Kidney epithelial cell (primary cell): ENCODE measurements around the gene ASZ1. TPM values are rescaled to one million over a fixed set of nuclear protein-coding genes. Genes with fewer than 3 reads are reported as not detected.

Experiments used
- DNase-seq: peaks from one replicate; pipeline ENCODE4 v3.0.0-alpha.2; 2010; ENCODE audit warnings: low read depth
- H3K27me3 ChIP-seq: 2 replicates; pipeline ENCODE4 v1.6.0; 2011; ENCODE audit warnings: low read length; ENCODE audit not compliant: control insufficient read depth, insufficient read depth
- H3K36me3 ChIP-seq: 2 replicates; pipeline ENCODE4 v1.5.1; 2011; ENCODE audit warnings: low read length; ENCODE audit not compliant: control insufficient read depth, insufficient read depth
- H3K4me3 ChIP-seq: 2 replicates; pipeline ENCODE4 v1.5.1; 2011; ENCODE audit warnings: low read depth, mild to moderate bottlenecking, control low read depth, low read length
- total RNA-seq: library from RNA; depleted of rRNA; stranded (reverse); fragments of >200 nt; gene quantifications from 2 replicates; pipeline ENCODE4 v1.2.3, GENCODE V29; 2015
- TF ChIP-seq, protein P1 (sequence below): IDR thresholded peaks from 2 replicates; pipeline ENCODE4 v1.5.1; 2011; ENCODE audit warnings: mild to moderate bottlenecking, moderate library complexity, low read length, control low read depth, inconsistent platforms; ENCODE audit not compliant: insufficient read depth, poor library complexity, severe bottlenecking

ASZ1 gene
- total RNA-seq, 1 donor from 2014 or later = not detected

DNA sequence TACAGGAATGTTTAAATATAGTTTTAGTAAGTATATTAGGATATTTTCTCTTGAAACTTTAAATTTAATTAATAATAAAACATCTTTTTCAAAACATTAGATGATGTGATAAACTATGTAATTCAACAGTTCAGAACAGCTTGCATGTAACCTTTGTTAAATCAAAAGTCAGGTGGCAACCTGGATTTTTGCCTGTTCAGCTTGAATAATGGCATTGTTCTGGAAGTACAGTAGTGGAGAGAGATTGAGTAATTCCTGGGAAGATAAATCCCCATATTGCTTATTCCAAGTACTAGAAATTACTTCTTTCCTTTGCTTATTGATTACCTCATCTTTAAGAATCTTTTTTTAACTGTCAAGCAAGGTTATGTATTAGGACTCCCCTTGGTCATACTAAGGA lies 32.4 kb upstream of the ASZ1 start:
- no peaks in the 10 kb centered on the region for H3K27me3 ChIP-seq
- DNase-seq = no peak
- H3K36me3 ChIP-seq = no peaks in the 10 kb centered on the region
- TF ChIP-seq, protein P1, sequence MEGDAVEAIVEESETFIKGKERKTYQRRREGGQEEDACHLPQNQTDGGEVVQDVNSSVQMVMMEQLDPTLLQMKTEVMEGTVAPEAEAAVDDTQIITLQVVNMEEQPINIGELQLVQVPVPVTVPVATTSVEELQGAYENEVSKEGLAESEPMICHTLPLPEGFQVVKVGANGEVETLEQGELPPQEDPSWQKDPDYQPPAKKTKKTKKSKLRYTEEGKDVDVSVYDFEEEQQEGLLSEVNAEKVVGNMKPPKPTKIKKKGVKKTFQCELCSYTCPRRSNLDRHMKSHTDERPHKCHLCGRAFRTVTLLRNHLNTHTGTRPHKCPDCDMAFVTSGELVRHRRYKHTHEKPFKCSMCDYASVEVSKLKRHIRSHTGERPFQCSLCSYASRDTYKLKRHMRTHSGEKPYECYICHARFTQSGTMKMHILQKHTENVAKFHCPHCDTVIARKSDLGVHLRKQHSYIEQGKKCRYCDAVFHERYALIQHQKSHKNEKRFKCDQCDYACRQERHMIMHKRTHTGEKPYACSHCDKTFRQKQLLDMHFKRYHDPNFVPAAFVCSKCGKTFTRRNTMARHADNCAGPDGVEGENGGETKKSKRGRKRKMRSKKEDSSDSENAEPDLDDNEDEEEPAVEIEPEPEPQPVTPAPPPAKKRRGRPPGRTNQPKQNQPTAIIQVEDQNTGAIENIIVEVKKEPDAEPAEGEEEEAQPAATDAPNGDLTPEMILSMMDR = no peak
- no peak overlapping the region for H3K4me3 ChIP-seq

DNA sequence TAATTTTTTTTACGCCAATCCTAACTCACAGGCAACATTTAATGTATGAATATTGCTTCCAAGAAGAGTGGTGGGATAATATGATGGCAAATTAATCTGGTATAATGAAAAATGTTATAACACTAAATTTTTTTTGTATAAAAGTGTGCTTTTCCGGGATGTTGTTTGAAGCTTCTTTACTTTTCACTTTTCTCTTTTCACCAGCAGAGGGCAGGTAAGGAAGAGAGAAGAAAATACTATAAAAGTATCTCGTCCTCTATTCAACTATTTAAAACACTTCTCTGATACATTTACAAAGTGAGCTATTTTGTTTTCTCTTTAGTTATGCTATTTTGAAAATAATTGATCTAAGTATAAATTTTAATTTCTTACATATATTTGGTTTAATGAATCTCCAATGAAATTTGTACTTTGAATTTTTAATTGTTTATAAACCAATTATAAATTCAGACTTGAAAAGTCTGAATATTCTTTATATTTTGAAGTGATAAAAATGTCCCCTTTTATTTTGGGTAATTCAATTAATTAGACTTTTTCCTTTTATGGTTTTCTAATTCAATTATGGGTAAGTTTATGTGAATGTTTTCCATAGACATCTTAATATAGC lies 31.8 kb upstream of the ASZ1 start:
- no peaks in the 10 kb centered on the region for H3K27me3 ChIP-seq
- DNase-seq = no peak
- TF ChIP-seq, protein P1 = peak; percentile 60
- no peak overlapping the region for H3K4me3 ChIP-seq
- H3K36me3 ChIP-seq = no peaks in the 10 kb centered on the region

DNA sequence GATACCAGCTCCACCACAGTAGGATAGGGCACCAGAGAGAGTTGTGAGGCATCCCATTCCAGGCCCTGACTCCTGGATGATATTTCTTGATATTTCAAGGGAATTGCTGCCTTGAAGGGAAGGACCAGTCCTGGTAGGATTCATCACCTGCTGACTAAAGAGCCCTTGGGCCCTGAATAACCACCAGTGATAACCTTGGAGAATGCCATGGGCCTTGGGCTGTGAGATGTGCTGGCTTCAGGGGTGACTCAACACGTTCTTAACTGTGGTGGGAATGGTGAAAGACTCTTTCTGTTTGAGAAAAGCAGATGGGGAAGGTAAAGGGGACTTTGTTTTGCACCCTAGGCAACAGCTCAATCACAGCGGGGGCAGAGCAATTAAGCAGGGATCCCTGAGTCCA lies 21.4 kb upstream of the ASZ1 start:
- Histone ChIP-seq H3K4me3 (no peak overlapping the region), H3K36me3 (no peaks in the 10 kb centered on the region), H3K27me3 (no peaks in the 10 kb centered on the region)
- no peak for DNase-seq
- TF ChIP-seq, protein P1 = no peak

DNA sequence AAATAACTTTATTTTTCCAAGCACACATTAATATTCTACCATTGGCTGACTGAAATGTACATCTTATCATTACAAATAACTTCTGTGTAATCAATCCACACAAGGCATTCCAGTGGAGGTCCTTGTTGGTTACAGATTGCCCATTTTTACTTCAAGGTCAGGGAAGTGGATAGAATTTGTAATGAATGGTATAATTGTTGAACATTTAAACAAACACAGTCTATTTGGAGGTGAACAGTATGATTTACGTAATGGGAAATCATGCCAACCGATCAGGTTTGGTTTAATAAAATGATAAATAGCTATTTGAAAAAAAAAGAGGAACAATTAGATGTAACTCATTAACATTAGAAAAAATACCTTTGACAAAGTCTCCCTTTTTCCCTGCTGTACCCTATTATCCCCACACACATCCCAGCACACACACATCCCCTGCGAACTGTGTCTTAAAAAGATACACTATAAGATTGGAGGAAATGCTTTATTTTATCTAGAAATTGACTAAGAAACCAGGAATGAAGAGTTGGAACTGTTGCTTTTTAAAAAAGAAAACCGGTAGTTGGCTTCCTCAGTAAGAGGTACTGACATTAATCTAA lies 19.0 kb upstream of the ASZ1 start:
- Histone ChIP-seq H3K27me3 (no peaks in the 10 kb centered on the region), H3K36me3 (no peaks in the 10 kb centered on the region), H3K4me3 (no peak overlapping the region)
- DNase-seq = no peak
- TF ChIP-seq, protein P1 = no peak

DNA sequence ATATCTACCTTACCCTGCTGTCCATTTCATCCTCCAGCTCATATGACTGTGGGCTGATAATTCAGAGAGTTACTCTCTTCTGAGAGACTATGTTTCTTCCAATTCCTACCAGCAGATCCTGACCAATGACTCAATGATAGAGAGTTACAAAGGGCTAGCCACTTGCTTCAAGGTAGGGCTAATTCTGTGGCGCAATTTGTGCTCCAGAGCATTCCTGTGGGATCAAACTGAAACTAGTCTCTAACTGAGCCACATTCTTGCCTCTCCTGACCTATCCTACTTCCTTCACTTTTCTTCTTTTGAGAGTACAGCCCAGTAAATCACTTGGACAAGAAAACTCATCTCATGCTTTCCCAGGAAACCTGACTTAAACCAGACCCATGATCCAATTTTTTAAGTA lies 17.9 kb upstream of the ASZ1 start:
- TF ChIP-seq, protein P1 = no peak
- H3K27me3 ChIP-seq = no peaks in the 10 kb centered on the region
- no peak overlapping the region for H3K4me3 ChIP-seq
- no peaks in the 10 kb centered on the region for H3K36me3 ChIP-seq
- DNase-seq = peak; percentile 58

DNA sequence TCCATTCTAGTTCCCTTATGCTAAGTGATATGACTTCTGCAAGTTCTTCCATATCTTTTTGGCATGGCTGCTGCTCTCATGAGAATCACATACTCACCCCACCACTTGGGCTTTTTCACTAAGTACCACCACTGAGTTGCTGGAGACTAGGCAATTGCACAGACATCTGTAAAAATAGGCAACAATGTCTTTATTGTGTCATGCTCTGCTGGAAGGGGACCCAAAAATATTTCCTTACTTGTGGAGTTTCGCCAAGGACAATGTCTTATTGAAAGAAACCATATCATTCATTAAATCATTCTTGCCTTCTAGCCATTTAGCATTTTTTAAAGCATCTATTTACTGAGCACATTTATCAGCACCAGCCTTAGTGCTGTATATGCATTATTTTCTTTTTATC lies 17.4 kb upstream of the ASZ1 start:
- TF ChIP-seq, protein P1 = no peak
- H3K36me3 ChIP-seq = no peaks in the 10 kb centered on the region
- H3K27me3 ChIP-seq = no peaks in the 10 kb centered on the region
- no peak overlapping the region for H3K4me3 ChIP-seq
- DNase-seq = no peak
